Endothelial cell of umbilical vein (primary cell): Measurements from ENCODE around the gene ZPBP2. TPM values are rescaled to one million over a fixed set of nuclear protein-coding genes. Genes with fewer than 3 reads are reported as not detected.

Experiments
- BruUV-seq: library from RNA; stranded (reverse); fragments of 400-500 nt; replicated peaks from 2 replicates; lab custom pipeline; 2021; lab: Mats Ljungman, UMichigan
- CTCF ChIA-PET: fragments of 300-600, 350-600 bp; sonication (Branson Sonifier 250); formaldehyde crosslinking; loops from one replicate; lab custom pipeline; 2021; ENCODE audit warnings: antibody characterized with exemption, inconsistent platforms; lab: Charles Lee
- POLR2A ChIA-PET: fragments of 300-600, 350-600 bp; sonication (Branson Sonifier 250); formaldehyde crosslinking; loops from one replicate; lab custom pipeline; 2021; ENCODE audit warnings: antibody characterized with exemption, inconsistent platforms; lab: Charles Lee
- DNase-seq: peaks from one replicate; pipeline ENCODE4 v3.0.0-alpha.2; 2011; ENCODE audit warnings: low read depth, low spot score
- FAIRE-seq: peaks from 2 replicates; lab custom pipeline; 2011; peaks lifted over from hg19 to GRCh38; lab: Jason Lieb, UNC
- H2AFZ ChIP-seq: 2 replicates; pipeline ENCODE4 v1.6.0; 2012; ENCODE audit warnings: low read depth, low read length, control low read depth, inconsistent platforms
- H3K27ac ChIP-seq: 2 replicates; pipeline ENCODE4 v1.5.1; 2011; ENCODE audit warnings: low read depth, mild to moderate bottlenecking, control low read depth, low read length, moderate library complexity; ENCODE audit not compliant: insufficient read depth
- H3K27me3 ChIP-seq, 2 experiments: 2 replicates each; pipeline versions ENCODE4 v1.6.0 to v1.6.1; 2011; ENCODE audit warnings: low read length in 2 of 2, mixed read lengths in 1 of 2; ENCODE audit not compliant: control insufficient read depth in 2 of 2, insufficient read depth in 2 of 2
- H3K36me3 ChIP-seq, 2 experiments: 2 replicates in 1 of 2; 3 replicates in 1 of 2; pipeline ENCODE4 v1.5.1; 2011; ENCODE audit warnings: low read length in 2 of 2, mild to moderate bottlenecking in 1 of 2, moderate library complexity in 1 of 2; ENCODE audit not compliant: control insufficient read depth in 2 of 2, insufficient read depth in 2 of 2; ENCODE audit errors: extremely low read depth in 1 of 2
- H3K4me1 ChIP-seq: 3 replicates; pipeline ENCODE4 v1.5.1; 2011; ENCODE audit warnings: mild to moderate bottlenecking, low read length; ENCODE audit not compliant: control insufficient read depth, insufficient read depth; ENCODE audit errors: extremely low read depth
- H3K4me2 ChIP-seq: 2 replicates; pipeline ENCODE4 v1.6.1; 2011; ENCODE audit warnings: low read length, control low read depth, mixed read lengths; ENCODE audit not compliant: insufficient read depth
- H3K4me3 ChIP-seq, 3 experiments: fragments of 200-600 bp in 1 of 3; sonication (generic), shearing (Covaris generic) in 1 of 3; replicated peaks in 1 of 3; 2 replicates each; pipeline ENCODE4 v1.5.1; 2011 to 2016; ENCODE audit warnings: control low read depth in 3 of 3, low read length in 3 of 3, mild to moderate bottlenecking in 2 of 3, inconsistent platforms in 1 of 3, low read depth in 1 of 3, moderate library complexity in 1 of 3; ENCODE audit not compliant: insufficient read depth in 1 of 3
- H3K79me2 ChIP-seq: 2 replicates; pipeline ENCODE4 v1.6.0; 2012; ENCODE audit warnings: low read length, inconsistent platforms; ENCODE audit not compliant: control insufficient read depth, insufficient read depth
- H3K9ac ChIP-seq: replicated peaks from 2 replicates; pipeline ENCODE3; 2011; ENCODE audit warnings: low read length, control low read depth; ENCODE audit not compliant: insufficient read depth; ENCODE audit errors: extremely low read depth
- H3K9me1 ChIP-seq: replicated peaks from 3 replicates; pipeline ENCODE4 v1.6.0; 2011; ENCODE audit warnings: mild to moderate bottlenecking, low read length; ENCODE audit not compliant: control insufficient read depth, insufficient read depth; ENCODE audit errors: extremely low read depth
- H3K9me3 ChIP-seq: replicated peaks from 2 replicates; pipeline ENCODE4 v1.5.1; 2012; ENCODE audit warnings: low read length, inconsistent platforms; ENCODE audit not compliant: control insufficient read depth, insufficient read depth
- H4K20me1 ChIP-seq: replicated peaks from 2 replicates; pipeline ENCODE3; 2011; ENCODE audit warnings: mild to moderate bottlenecking, low read length; ENCODE audit not compliant: control insufficient read depth, insufficient read depth; ENCODE audit errors: extremely low read depth
- CTCF ChIP-seq, 2 donors: IDR thresholded peaks; 1 replicate in 1 of 2; 2 replicates in 1 of 2; pipeline ENCODE4 v1.5.1; 2011; ENCODE audit warnings: low read length in 2 of 2, mild to moderate bottlenecking in 2 of 2, moderate library complexity in 2 of 2, control low read depth in 1 of 2, inconsistent platforms in 1 of 2, low read depth in 1 of 2; ENCODE audit not compliant: insufficient read depth in 1 of 2; ENCODE audit errors: extremely low read depth in 1 of 2
- EZH2 ChIP-seq: IDR thresholded peaks from 2 replicates; pipeline ENCODE4 v1.6.1; 2012; ENCODE audit warnings: borderline replicate concordance, low read depth, mild to moderate bottlenecking, moderate library complexity, low read length, inconsistent platforms; ENCODE audit not compliant: severe bottlenecking
- FOS ChIP-seq: IDR thresholded peaks from 2 replicates; pipeline ENCODE4 v1.6.1; 2011; ENCODE audit warnings: mild to moderate bottlenecking, low read length, moderate library complexity, borderline replicate concordance; ENCODE audit not compliant: insufficient read depth
- GATA2 ChIP-seq: IDR thresholded peaks from 2 replicates; pipeline ENCODE4 v1.7.0; 2011; ENCODE audit warnings: low read depth, mild to moderate bottlenecking, moderate library complexity, mixed read lengths, low read length; ENCODE audit not compliant: insufficient read length, insufficient read depth
- JUN ChIP-seq: IDR thresholded peaks from 2 replicates; pipeline ENCODE4 v1.6.1; 2011; ENCODE audit warnings: borderline replicate concordance, low read depth; ENCODE audit not compliant: insufficient read length, insufficient read depth
- MYC ChIP-seq: IDR thresholded peaks from one replicate; pipeline ENCODE4 v1.6.1; 2011; ENCODE audit warnings: mild to moderate bottlenecking, low read depth, low read length
- POLR2A ChIP-seq: IDR thresholded peaks from 2 replicates; pipeline ENCODE4 v1.6.1; 2012; ENCODE audit warnings: low read depth, mild to moderate bottlenecking, control low read depth, low read length
- POLR2AphosphoS5 ChIP-seq: IDR thresholded peaks from 2 replicates; pipeline ENCODE4 v1.6.1; 2012; ENCODE audit warnings: low read depth, mild to moderate bottlenecking, control low read depth, low read length, moderate library complexity; ENCODE audit not compliant: insufficient read depth
- dilution Hi-C: fragments of 300-500 bp; cut with MboI; formaldehyde crosslinking; loops from one replicate; pipeline ENCODE4 v1.15.0; 2019; ENCODE audit warnings: low sequenced_read_pairs; ENCODE audit not compliant: extremely low pct_ligation_motif_present
- intact Hi-C: fragments of 100-400 bp; cut with micrococcal nuclease; formaldehyde crosslinking; loops from one replicate; pipeline ENCODE4 v1.10.0; 2022
- polyA plus RNA-seq, 4 experiments: library from polyadenylated mRNA; depleted of rRNA in 3 of 4; stranded (reverse) in 3 of 4; unstranded in 1 of 4; fragments of >200 nt; gene quantifications; 2 replicates each; pipeline versions ENCODE4 v1.2.1 to v1.2.3, GENCODE V29; 2011 to 2012; ENCODE audit warnings: missing spikeins in 1 of 4
- total RNA-seq: library from RNA; stranded (reverse); gene quantifications from 2 replicates; pipeline ENCODE4 v1.2.3, GENCODE V29; 2021
- TF ChIP-seq, protein P1 (sequence below): IDR thresholded peaks from 2 replicates; pipeline ENCODE4 v1.6.1; 2011; ENCODE audit not compliant: insufficient read depth, insufficient read length

ZPBP2 gene
- total and polyA plus RNA-seq, 2 donors (not counting 3 experiments of a cell fraction or from before 2014, with no cell fraction given), result not detected

- CTCF ChIA-PET, result interaction anchor here (1.1 to 1.6 kb wide), 3 partner anchors 12 to 27 kb away, joined by 3 to 4 read pairs (median 3); no protein-coding TSS in a partner anchor
- intact Hi-C loops, result no loop called here
- DNase-seq, result no peak
These were observed 32.8 kb upstream of the ZPBP2 start for GRCh38 chr17:39835038-39835786.

DNA sequence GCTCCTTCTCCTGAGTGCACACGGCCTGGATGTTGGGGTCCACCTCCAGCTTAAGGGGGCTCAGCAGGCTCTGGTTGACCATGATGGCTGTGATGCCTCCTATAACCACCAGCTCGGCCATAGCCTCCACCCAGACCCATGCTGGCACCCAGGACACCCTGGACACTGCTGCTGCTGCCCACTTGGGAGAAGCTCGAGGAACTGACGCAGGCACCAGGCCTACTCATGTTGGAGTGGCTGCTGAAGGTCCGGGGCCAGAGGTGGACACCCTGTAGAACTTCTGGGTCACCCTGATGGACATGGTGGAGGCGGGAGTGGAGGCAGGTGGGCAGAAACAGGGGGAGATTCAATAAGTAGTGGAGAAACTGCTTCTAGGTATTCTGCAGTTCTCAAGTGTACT, 31.9 kb upstream of the ZPBP2 start:
- Histone ChIP-seq H3K9ac (no peak overlapping the region), H3K36me3 (no peaks in the 10 kb centered on the region), H3K79me2 (no peaks in the 10 kb centered on the region), H3K4me1 (no peaks in the 10 kb centered on the region), H3K4me2 (no peak overlapping the region), H3K27ac (no peak overlapping the region), H2AFZ (no peak overlapping the region), H3K9me1 (no peaks in the 10 kb centered on the region), H3K9me3 (no peaks in the 10 kb centered on the region), H3K4me3 (no peak overlapping the region), H4K20me1 (no peaks in the 10 kb centered on the region), H3K27me3 (peaks cover 2 to 14% of the 10 kb centered on the region in 2 experiments)
- ChIA-PET CTCF (interaction anchor here (1.1 kb wide), 1 partner anchor 26 kb away, joined by 4 read pairs; no protein-coding TSS in a partner anchor), POLR2A (no interaction called here)
- DNase-seq (no peak), FAIRE-seq (no peak)
- intact Hi-C loops (no loop called here), dilution Hi-C loops (no loop called here)
- TF ChIP-seq JUN, result no peak
- no peak for TF ChIP-seq CTCF (IDR thresholded peaks at IDR 0.05; ENCODE audit: extremely low read depth in 1 of 2, insufficient read depth in 1 of 2, low read depth in 1 of 2, low read length in 2 of 2)
- no peak for TF ChIP-seq FOS
- no peak for TF ChIP-seq POLR2A
- TF ChIP-seq MYC, result no peak
- TF ChIP-seq, protein P1, sequence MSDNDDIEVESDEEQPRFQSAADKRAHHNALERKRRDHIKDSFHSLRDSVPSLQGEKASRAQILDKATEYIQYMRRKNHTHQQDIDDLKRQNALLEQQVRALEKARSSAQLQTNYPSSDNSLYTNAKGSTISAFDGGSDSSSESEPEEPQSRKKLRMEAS, result no peak
- TF ChIP-seq GATA2, result no peak
- TF ChIP-seq POLR2AphosphoS5, result no peak
- no peak for TF ChIP-seq EZH2
- BruUV-seq, result no TSS peak

More at GRCh38 chr17:39835038-39835786, 32.8 kb upstream of the ZPBP2 start:
- no peak for FAIRE-seq
- H3K27me3 ChIP-seq, result peaks cover 2 to 15% of the 10 kb centered on the region in 2 experiments
- no TSS peak for BruUV-seq
- H3K4me2 ChIP-seq, result no peak overlapping the region
- no peaks in the 10 kb centered on the region for H3K9me3 ChIP-seq
- no peaks in the 10 kb centered on the region for H3K4me1 ChIP-seq
- no peaks in the 10 kb centered on the region for H3K9me1 ChIP-seq
- H3K9ac ChIP-seq, result no peak overlapping the region
- no peaks in the 10 kb centered on the region for H4K20me1 ChIP-seq
- POLR2A ChIA-PET, result no interaction called here
- H3K79me2 ChIP-seq, result no peaks in the 10 kb centered on the region
- dilution Hi-C loops, result no loop called here
- no peak for TF ChIP-seq GATA2
- no peak for TF ChIP-seq EZH2
- no peak for TF ChIP-seq JUN
- no peak for TF ChIP-seq POLR2A
- no peak for TF ChIP-seq FOS
- no peak overlapping the region for H2AFZ ChIP-seq
- H3K4me3 ChIP-seq, result no peak overlapping the region
- no peaks in the 10 kb centered on the region for H3K36me3 ChIP-seq
- no peak overlapping the region for H3K27ac ChIP-seq
